ENCODE data around the gene GUCY1A1. TPM values are rescaled to one million over a fixed set of nuclear protein-coding genes. Genes with fewer than 3 reads are reported as not detected.

Gene GUCY1A1
- total RNA-seq, 1 experiment from 2014 or later = 23.6 TPM

GRCh38 chr4:155675709-155676429, 9.2 kb downstream of the GUCY1A1 start:
- Mint-ChIP-seq H3K9me3 (ENCODE audit: low read depth, unreplicated experiment) (no peaks in the 10 kb centered on the region), H3K27me3 (ENCODE audit: unreplicated experiment) (no peaks in the 10 kb centered on the region), H3K4me3 (ENCODE audit: low read depth, unreplicated experiment) (peak overlapping the region; percentile 27), H3K4me1 (ENCODE audit: low read depth, unreplicated experiment) (peaks cover 47% of the 10 kb centered on the region), H3K27ac (ENCODE audit: unreplicated experiment) (peak overlapping the region; percentile 13), H3K36me3 (ENCODE audit: insufficient read depth, unreplicated experiment) (peaks cover 5% of the 10 kb centered on the region)
- BruUV-seq (replicated peaks) = no TSS peak
- intact Hi-C loops (cut with micrococcal nuclease; ENCODE audit: unreplicated experiment) = loop anchor here (5.0 kb wide), 1 partner anchor 234 kb away; no protein-coding TSS in a partner anchor
- DNase-seq = no peak
- no peak for TF ChIP-seq CTCF (IDR thresholded peaks at IDR 0.05; ENCODE audit: unreplicated experiment)
- CTCF ChIA-PET = no interaction called here

- Mint-ChIP-seq H3K4me3 (ENCODE audit: low read depth, unreplicated experiment) (peak overlapping the region; percentile 27), H3K27me3 (ENCODE audit: unreplicated experiment) (no peaks in the 10 kb centered on the region), H3K27ac (ENCODE audit: unreplicated experiment) (no peak overlapping the region), H3K36me3 (ENCODE audit: insufficient read depth, unreplicated experiment) (peaks cover 5% of the 10 kb centered on the region), H3K4me1 (ENCODE audit: low read depth, unreplicated experiment) (peaks cover 47% of the 10 kb centered on the region), H3K9me3 (ENCODE audit: low read depth, unreplicated experiment) (no peaks in the 10 kb centered on the region)
- CTCF ChIA-PET = no interaction called here
- no peak for DNase-seq
- no peak for TF ChIP-seq CTCF (IDR thresholded peaks at IDR 0.05; ENCODE audit: unreplicated experiment)
- BruUV-seq (replicated peaks) = no TSS peak
- intact Hi-C loops (cut with micrococcal nuclease; ENCODE audit: unreplicated experiment) = loop anchor here (5.0 kb wide), 1 partner anchor 234 kb away; no protein-coding TSS in a partner anchor
Measured at GRCh38 chr4:155676430-155676825, 9.8 kb downstream of the GUCY1A1 start.

GRCh38 chr4:155678011-155678410, 11.4 kb downstream of the GUCY1A1 start:
- TF ChIP-seq CTCF (IDR thresholded peaks at IDR 0.05; ENCODE audit: unreplicated experiment) = no peak
- Mint-ChIP-seq H3K27me3 (ENCODE audit: unreplicated experiment) (no peaks in the 10 kb centered on the region), H3K4me3 (ENCODE audit: low read depth, unreplicated experiment) (no peak overlapping the region), H3K27ac (ENCODE audit: unreplicated experiment) (no peak overlapping the region), H3K9me3 (ENCODE audit: low read depth, unreplicated experiment) (no peaks in the 10 kb centered on the region), H3K36me3 (ENCODE audit: insufficient read depth, unreplicated experiment) (no peaks in the 10 kb centered on the region), H3K4me1 (ENCODE audit: low read depth, unreplicated experiment) (peaks cover 43% of the 10 kb centered on the region)
- no TSS peak for BruUV-seq (replicated peaks)
- intact Hi-C loops (cut with micrococcal nuclease; ENCODE audit: unreplicated experiment) = loop anchor here (5.0 kb wide), 1 partner anchor 236 kb away; no protein-coding TSS in a partner anchor
- no peak for DNase-seq
- CTCF ChIA-PET = no interaction called here

- H3K4me3 Mint-ChIP-seq (ENCODE audit: low read depth, unreplicated experiment) = no peak overlapping the region
- intact Hi-C loops (cut with micrococcal nuclease; ENCODE audit: unreplicated experiment) = loop anchor here (5.0 kb wide), 1 partner anchor 237 kb away; no protein-coding TSS in a partner anchor
- peaks cover 43% of the 10 kb centered on the region for H3K4me1 Mint-ChIP-seq (ENCODE audit: low read depth, unreplicated experiment)
Measured at GRCh38 chr4:155679343-155679742, 12.7 kb downstream of the GUCY1A1 start.

More at GRCh38 chr4:155679343-155679742, 12.7 kb downstream of the GUCY1A1 start:
- Mint-ChIP-seq H3K27me3 (ENCODE audit: unreplicated experiment) (no peaks in the 10 kb centered on the region), H3K36me3 (ENCODE audit: insufficient read depth, unreplicated experiment) (no peaks in the 10 kb centered on the region), H3K9me3 (ENCODE audit: low read depth, unreplicated experiment) (no peaks in the 10 kb centered on the region), H3K27ac (ENCODE audit: unreplicated experiment) (peak overlapping the region; percentile 90)
- TF ChIP-seq CTCF (IDR thresholded peaks at IDR 0.05; ENCODE audit: unreplicated experiment) = no peak
- no TSS peak for BruUV-seq (replicated peaks)
- peak; percentile 56 for DNase-seq
- CTCF ChIA-PET = no interaction called here

Data from Calu3 (cell line).